Stomach (tissue), 9 donors: ENCODE measurements around the gene MRPL19. TPM values are rescaled to one million over a fixed set of nuclear protein-coding genes. Genes with fewer than 3 reads are reported as not detected.
A peak's percentile ranks its signal among the peaks of the same experiment; 100 is the strongest.

Experiments used
- DNase-seq, 2 donors: peaks; one replicate each; pipeline versions ENCODE4 v3.0.0 to v3.0.0-alpha.2; 2013 to 2019
- H3K27ac ChIP-seq, 5 donors: fragments of 200-600 bp in 4 of 5; sonication (generic) in 4 of 5; one replicate each; pipeline ENCODE4 v1.5.1; 2013 to 2019; ENCODE audit warnings: mild to moderate bottlenecking in 1 of 5, moderate library complexity in 1 of 5
- H3K27me3 ChIP-seq, 3 donors: fragments of 200-600 bp; sonication (generic); one replicate each; pipeline ENCODE4 v1.5.1; 2017 to 2019; ENCODE audit warnings: mixed run types in 1 of 3
- H3K36me3 ChIP-seq, 4 donors: fragments of 200-600 bp; sonication (generic); 1 replicate in 3 of 4; 2 replicates in 1 of 4; pipeline ENCODE4 v1.5.1; 2016 to 2019
- H3K4me1 ChIP-seq, 4 donors: fragments of 200-600 bp; sonication (generic); one replicate each; pipeline ENCODE4 v1.5.1; 2016 to 2019
- H3K4me3 ChIP-seq, 4 donors: fragments of 200-600 bp; sonication (generic) in 3 of 4; one replicate each; pipeline ENCODE4 v1.5.1; 2016 to 2019; ENCODE audit warnings: mild to moderate bottlenecking in 1 of 4
- H3K9me3 ChIP-seq, 4 donors: fragments of 200-600 bp; sonication (generic); one replicate each; pipeline ENCODE4 v1.5.1; 2016 to 2019
- EP300 ChIP-seq: sonication (generic); formaldehyde crosslinking; IDR thresholded peaks from one replicate; pipeline ENCODE4 v1.6.1; 2017; ENCODE audit warnings: antibody characterized with exemption
- POLR2A ChIP-seq, 4 donors: fragments of 450-650 bp; IDR thresholded peaks; one replicate each; pipeline ENCODE4 v1.6.1; 2016; ENCODE audit warnings: antibody characterized with exemption in 4 of 4, control low read depth in 2 of 4, mild to moderate bottlenecking in 1 of 4, moderate library complexity in 1 of 4
- POLR2AphosphoS5 ChIP-seq, 3 donors: sonication (generic); formaldehyde crosslinking; IDR thresholded peaks; one replicate each; pipeline ENCODE4 v1.6.1; 2016; ENCODE audit warnings: antibody characterized with exemption in 3 of 3
- WGBS, 5 donors: extraction: QIAGEN DNeasy Blood & Tissue Kit in 3 of 5; methylation state at CpG; one replicate each; pipeline versions ENCODE4 v1.1.5 to v1.1.7; 2013 to 2018; 5-methylcytosine and 5-hydroxymethylcytosine counted together
- intact Hi-C: fragments of 100-400 bp; cut with DNase I; formaldehyde crosslinking; loops from one replicate; pipeline ENCODE4 v1.15.1; 2023; ENCODE audit warnings: low total_unique reads
- polyA plus RNA-seq, 3 donors: library from polyadenylated mRNA; stranded (reverse); fragments of 200-250 nt; gene quantifications; one replicate each; pipeline ENCODE4 v1.2.3, GENCODE V29; 2013
- total RNA-seq, 5 donors: library from RNA; depleted of rRNA; stranded (reverse); fragments of >200 nt; gene quantifications; one replicate each; pipeline versions ENCODE4 v1.1.0 to v1.2.3, GENCODE V29; 2014 to 2016
- TF ChIP-seq, protein P1 (sequence below), 7 experiments: fragments of 450-650 bp in 4 of 7; fragments of 200-600 bp in 3 of 7; sonication (generic) in 3 of 7; IDR thresholded peaks; one replicate each; pipeline ENCODE4 v1.5.1; 2016 to 2019; ENCODE audit warnings: antibody characterized with exemption in 7 of 7, control low read depth in 2 of 7, mild to moderate bottlenecking in 1 of 7
- donor health status: healthy with polysubstance abuse.
- donor health status: Bipolar disorder and iron deficiency.
- donor health status: healthy.

Gene MRPL19
- total and polyA plus RNA-seq, 8 donors, result 8.8 to 55.0 (median 29.9) TPM

DNA sequence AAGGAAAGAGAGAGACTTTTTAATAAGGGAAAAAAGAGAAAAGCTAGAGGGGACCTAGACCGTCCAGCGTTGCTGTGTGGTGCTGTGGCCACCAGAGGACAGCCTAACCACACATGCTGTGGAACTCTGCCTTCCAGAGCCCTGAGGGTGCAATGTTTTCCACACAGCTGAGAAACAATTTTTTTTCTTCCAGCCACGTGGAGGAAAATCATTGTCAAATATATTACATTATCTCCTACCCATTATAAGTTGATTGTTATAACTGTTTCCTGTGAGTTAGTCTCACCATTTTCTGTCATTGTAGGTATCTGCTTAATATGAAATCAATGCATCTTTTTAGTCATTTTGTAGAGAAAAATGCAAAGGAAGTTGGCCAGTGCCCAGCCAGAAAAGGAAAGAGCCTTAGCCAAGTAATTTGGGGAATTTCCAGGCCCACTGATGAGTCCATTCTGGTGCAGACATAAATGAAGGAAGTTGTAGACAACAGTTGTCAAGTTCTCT, 5.9 kb upstream of the MRPL19 start:
- DNase-seq, result peak; percentile 65 to 89
- Histone ChIP-seq H3K4me1 (peaks cover 0 to 6% (median 2%) of the 10 kb centered on the region in 4 donors), H3K27me3 (peaks cover 0 to 11% (median 0%) of the 10 kb centered on the region in 3 donors), H3K27ac (peak overlapping the region in 1 of 5 donors; percentile 29), H3K36me3 (no peaks in the 10 kb centered on the region), H3K4me3 (no peak overlapping the region), H3K9me3 (no peaks in the 10 kb centered on the region)
- 0 to 2% (median 1%) methylated on average over 3 of the region's 3 CpGs for WGBS, 5 donors
- intact Hi-C loops, result no loop called here
- no peak for TF ChIP-seq POLR2A (IDR thresholded peaks at IDR 0.05)
- no peak for TF ChIP-seq POLR2AphosphoS5 (IDR thresholded peaks at IDR 0.05)
- TF ChIP-seq EP300, result no peak
- TF ChIP-seq, protein P1, sequence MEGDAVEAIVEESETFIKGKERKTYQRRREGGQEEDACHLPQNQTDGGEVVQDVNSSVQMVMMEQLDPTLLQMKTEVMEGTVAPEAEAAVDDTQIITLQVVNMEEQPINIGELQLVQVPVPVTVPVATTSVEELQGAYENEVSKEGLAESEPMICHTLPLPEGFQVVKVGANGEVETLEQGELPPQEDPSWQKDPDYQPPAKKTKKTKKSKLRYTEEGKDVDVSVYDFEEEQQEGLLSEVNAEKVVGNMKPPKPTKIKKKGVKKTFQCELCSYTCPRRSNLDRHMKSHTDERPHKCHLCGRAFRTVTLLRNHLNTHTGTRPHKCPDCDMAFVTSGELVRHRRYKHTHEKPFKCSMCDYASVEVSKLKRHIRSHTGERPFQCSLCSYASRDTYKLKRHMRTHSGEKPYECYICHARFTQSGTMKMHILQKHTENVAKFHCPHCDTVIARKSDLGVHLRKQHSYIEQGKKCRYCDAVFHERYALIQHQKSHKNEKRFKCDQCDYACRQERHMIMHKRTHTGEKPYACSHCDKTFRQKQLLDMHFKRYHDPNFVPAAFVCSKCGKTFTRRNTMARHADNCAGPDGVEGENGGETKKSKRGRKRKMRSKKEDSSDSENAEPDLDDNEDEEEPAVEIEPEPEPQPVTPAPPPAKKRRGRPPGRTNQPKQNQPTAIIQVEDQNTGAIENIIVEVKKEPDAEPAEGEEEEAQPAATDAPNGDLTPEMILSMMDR (IDR thresholded peaks at IDR 0.05), result peak in 5 of 7 experiments; percentile 75 to 95 (median 89)

DNA sequence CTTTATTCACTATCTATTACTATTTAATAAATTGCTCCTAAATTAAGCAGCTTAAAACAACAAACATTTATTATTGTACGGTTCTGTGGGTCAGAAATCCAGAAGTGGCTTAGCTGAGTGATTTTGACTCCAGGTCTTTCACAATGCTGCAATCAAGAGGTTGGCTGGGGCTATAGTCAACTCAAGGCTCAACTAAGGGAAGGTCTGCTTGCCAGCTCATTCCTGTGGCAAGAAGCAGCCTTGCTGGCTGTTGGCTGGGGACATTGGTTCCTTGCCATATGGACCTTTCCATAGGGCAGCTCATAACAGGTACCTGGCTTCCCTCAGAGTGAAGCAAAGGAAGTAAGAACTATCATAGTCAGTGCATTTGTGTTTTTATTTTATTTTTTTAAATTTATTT, 5.0 kb upstream of the MRPL19 start:
- Histone ChIP-seq H3K27me3 (peaks cover 0 to 11% (median 0%) of the 10 kb centered on the region in 3 donors), H3K9me3 (no peaks in the 10 kb centered on the region), H3K4me1 (peaks cover 5 to 13% (median 8%) of the 10 kb centered on the region in 4 donors), H3K27ac (no peak overlapping the region), H3K4me3 (no peak overlapping the region), H3K36me3 (no peaks in the 10 kb centered on the region)
- TF ChIP-seq POLR2AphosphoS5 (IDR thresholded peaks at IDR 0.05) (no peak), EP300 (no peak), POLR2A (IDR thresholded peaks at IDR 0.05) (no peak)
- TF ChIP-seq, protein P1 (IDR thresholded peaks at IDR 0.05), result no peak
- intact Hi-C loops, result no loop called here
- WGBS, 5 donors, result 68 to 83% (median 78%) methylated on average over 1 of the region's 1 CpG
- no peak for DNase-seq

DNA sequence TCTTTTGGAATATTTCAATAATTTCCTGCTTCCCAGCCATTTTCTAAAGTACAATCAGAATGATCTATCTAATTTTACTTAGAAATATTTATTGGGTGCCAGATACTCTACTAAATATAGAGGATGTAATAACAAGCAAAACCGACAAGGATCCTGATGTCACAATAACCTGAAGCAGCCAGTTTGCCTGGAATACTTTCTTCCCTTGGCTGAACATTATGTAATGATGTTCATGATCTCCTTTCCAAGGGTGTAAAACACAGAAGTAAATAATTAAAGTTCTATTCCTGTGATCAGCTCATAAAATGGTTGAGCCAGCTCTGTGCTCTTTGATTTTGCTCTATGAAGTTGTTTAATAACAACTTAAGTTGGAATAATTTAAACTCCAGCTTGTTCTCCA, 2.6 kb upstream of the MRPL19 start:
- Histone ChIP-seq H3K27me3 (no peaks in the 10 kb centered on the region), H3K9me3 (no peaks in the 10 kb centered on the region), H3K4me3 (no peak overlapping the region), H3K4me1 (peaks cover 5 to 31% (median 25%) of the 10 kb centered on the region in 4 donors), H3K36me3 (no peaks in the 10 kb centered on the region), H3K27ac (no peak overlapping the region)
- intact Hi-C loops, result no loop called here
- TF ChIP-seq, protein P1 (IDR thresholded peaks at IDR 0.05), result no peak
- TF ChIP-seq POLR2AphosphoS5 (IDR thresholded peaks at IDR 0.05), result no peak
- TF ChIP-seq EP300, result no peak
- no peak for TF ChIP-seq POLR2A (IDR thresholded peaks at IDR 0.05)
- WGBS, 5 donors, result 72 to 88% (median 81%) methylated on average over 1 of the region's 1 CpG
- DNase-seq, result no peak

DNA sequence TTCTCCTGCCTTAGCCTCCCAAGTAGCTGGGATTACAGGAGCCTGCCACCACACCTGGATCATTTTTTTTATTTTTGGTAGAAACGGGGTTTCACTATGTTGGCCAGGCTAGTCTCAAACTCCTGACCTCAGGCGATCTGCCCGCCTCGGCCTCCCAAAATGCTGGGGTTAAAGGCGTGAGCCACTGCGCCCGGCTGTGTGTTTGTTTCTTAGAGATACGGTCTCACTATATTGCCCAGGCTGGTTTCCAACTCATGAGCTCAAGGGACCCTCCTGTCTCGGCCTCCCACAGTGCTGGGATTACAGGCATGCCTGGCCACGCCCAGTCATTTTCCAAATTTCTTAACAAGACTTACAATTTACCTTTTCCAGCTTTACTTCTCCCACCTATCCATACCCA, 940 bp upstream of the MRPL19 start:
- H3K27ac ChIP-seq, result no peak overlapping the region
- H3K4me3 ChIP-seq, result no peak overlapping the region
- H3K4me1 ChIP-seq, result peaks cover 5 to 40% (median 28%) of the 10 kb centered on the region in 4 donors
- peaks cover 3 to 13% (median 10%) of the 10 kb centered on the region in 4 donors for H3K36me3 ChIP-seq
- DNase-seq, result no peak
- intact Hi-C loops, result no loop called here
- H3K9me3 ChIP-seq, result no peaks in the 10 kb centered on the region
- no peaks in the 10 kb centered on the region for H3K27me3 ChIP-seq
- TF ChIP-seq POLR2A (IDR thresholded peaks at IDR 0.05), result no peak
- TF ChIP-seq, protein P1 (IDR thresholded peaks at IDR 0.05), result no peak
- no peak for TF ChIP-seq POLR2AphosphoS5 (IDR thresholded peaks at IDR 0.05)
- no peak for TF ChIP-seq EP300
- WGBS, 5 donors, result 96 to 98% (median 97%) methylated on average over 10 of the region's 10 CpGs
